Esophagus muscularis mucosa (tissue), 3 donors: Measurements from ENCODE around the gene MIEF2.

Experiments used
- POLR2A ChIP-seq: fragments of 450-650 bp; IDR thresholded peaks from one replicate; pipeline ENCODE4 v1.6.1; 2017; ENCODE audit warnings: antibody characterized with exemption, moderate library complexity, mild to moderate bottlenecking, low read depth
- POLR2AphosphoS5 ChIP-seq, 2 donors: sonication (generic); formaldehyde crosslinking; IDR thresholded peaks; one replicate each; pipeline ENCODE4 v1.6.1; 2017; ENCODE audit warnings: antibody characterized with exemption in 2 of 2
- TF ChIP-seq, protein P1 (sequence below), 3 experiments: fragments of 200-600 bp in 2 of 3; fragments of 450-650 bp in 1 of 3; sonication (generic) in 2 of 3; IDR thresholded peaks; one replicate each; pipeline ENCODE4 v1.5.1; 2017 to 2019; ENCODE audit warnings: antibody characterized with exemption in 3 of 3, mild to moderate bottlenecking in 2 of 3, moderate library complexity in 1 of 3

DNA sequence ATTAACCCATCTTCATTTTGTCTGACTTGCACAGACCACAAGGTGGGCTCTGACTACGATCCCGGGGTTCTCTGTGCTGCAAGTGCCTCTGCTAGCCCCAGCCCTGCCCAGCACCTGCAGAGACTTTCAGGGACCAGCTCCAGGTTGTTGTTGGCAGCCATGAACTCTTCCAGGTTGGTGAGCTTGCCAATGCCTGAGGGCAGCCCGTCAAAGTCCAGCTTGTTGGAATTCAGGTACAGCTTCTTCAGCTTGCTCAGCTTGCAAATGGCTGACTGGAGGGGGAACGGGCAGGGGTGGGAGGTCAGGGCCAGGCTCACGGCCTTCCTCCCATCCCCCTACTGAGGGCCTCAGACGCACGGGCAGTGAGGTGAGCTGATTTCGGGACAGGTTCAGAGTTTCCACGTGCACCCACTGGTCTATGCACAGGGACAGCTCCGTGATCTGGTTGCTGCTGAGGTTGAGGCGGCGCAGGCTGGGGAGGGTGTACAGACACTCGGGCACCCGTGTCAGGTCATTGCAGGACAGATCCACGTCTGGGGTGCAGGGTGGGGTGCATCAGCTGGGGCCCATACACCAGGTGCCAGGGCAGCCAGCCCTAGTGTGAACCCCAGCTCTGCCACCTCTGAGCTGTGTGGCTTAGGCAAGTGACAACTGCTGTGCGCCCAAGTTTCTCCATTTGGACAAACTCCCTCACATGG lies 7.1 kb upstream of the MIEF2 start:
- TF ChIP-seq, protein P1, sequence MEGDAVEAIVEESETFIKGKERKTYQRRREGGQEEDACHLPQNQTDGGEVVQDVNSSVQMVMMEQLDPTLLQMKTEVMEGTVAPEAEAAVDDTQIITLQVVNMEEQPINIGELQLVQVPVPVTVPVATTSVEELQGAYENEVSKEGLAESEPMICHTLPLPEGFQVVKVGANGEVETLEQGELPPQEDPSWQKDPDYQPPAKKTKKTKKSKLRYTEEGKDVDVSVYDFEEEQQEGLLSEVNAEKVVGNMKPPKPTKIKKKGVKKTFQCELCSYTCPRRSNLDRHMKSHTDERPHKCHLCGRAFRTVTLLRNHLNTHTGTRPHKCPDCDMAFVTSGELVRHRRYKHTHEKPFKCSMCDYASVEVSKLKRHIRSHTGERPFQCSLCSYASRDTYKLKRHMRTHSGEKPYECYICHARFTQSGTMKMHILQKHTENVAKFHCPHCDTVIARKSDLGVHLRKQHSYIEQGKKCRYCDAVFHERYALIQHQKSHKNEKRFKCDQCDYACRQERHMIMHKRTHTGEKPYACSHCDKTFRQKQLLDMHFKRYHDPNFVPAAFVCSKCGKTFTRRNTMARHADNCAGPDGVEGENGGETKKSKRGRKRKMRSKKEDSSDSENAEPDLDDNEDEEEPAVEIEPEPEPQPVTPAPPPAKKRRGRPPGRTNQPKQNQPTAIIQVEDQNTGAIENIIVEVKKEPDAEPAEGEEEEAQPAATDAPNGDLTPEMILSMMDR (IDR thresholded peaks at IDR 0.05), result no peak
- no peak for TF ChIP-seq POLR2A
- TF ChIP-seq POLR2AphosphoS5 (IDR thresholded peaks at IDR 0.05), result no peak
